Germinal center (tissue), 1 donor: ENCODE measurements around the gene NDUFS6.

ENCODE experiments used
- DNase-seq: peaks from one replicate; pipeline ENCODE4 v3.0.0; 2012; ENCODE audit warnings: mixed read lengths, low spot score

The NDUFS6 gene

DNA sequence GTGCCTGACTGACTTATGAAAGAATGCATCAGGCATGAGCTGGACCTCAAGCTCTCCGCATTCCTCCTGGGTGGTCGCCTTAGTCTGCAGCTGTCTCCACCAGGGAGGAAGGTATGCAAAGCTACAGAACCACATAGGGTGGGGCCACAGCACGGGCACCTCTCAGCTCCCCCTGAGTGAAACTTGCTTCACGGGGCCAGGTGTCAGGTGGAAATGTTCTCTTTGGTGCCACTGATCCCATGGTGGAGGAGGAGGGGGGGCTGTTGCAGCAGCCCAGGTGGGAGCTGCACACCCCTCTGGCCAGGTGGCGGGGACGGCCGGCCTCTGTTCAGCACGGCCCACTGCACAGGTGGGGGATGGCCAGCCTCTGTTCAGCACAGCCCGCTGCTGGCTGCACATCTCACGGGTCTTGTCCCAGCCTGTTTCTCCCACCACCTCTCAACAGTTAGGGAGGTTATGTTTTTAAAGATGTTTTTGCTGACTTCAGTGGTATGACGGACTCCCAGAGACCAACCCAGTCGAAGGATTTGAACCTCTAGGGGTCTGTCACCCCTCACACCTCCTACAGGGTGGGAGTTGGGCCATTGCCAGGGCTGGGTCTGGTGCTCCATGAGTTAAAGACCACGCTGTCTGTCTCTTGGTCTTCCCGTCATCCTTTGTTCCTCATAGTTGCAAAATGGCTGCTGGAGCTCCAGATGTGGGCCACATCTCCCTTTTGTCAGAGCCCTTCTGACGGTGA is 35.9 kb upstream of the NDUFS6 start:
- peak; percentile 65 for DNase-seq

DNA sequence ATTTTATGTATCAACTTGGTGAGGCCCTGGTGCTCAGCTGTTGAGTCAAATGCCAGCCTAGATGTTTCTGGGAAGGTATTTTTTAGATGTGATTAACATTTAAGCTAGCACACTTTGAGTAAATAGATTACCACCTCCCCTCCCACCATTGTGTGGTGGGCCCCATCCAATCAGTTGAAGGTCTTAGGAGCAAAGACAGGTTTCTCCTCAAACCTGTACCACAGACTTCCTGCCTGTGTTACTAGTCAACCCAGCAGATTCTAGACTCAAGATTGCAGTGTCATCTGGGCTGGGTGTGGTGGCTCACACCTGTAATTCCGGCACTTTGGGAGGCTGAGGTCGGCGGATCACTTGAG is 35.3 kb upstream of the NDUFS6 start:
- DNase-seq, result no peak

DNA sequence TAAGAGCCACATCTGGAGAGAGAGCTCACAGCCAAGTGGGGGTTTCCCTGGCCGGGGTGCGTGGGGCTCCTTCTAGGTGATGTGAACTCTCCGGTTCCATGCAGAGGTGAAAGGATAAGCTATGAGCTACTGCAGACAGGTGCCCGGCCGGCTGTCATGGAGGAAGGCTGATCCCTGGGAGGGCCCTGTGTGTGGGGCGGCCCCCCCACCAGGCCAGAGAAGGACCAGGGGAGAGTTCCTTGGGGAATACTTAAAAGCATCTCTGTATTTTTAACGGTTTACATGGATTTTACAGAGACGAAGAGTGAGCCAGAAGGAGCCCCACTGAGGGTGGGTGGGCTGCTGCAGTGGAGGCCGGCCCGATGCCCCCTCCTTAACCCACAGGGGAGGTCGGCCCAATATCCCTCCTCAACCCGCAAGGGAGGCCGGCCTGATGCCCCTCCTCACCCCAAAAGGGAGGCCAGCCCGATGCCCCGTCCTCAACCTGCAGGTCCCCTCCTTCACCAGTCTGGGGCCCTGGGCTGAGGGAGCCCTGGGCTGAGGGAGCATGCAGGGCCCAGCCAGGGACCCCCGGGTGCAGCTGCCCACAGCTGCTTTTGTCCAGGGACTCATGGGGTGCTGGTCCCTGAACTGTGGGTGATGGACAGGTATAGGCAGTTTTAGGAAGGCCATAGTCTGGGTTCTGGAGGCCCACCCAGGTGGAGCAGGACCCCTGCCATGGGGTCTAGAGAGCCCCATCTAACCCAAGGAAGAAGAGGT is 33.5 kb upstream of the NDUFS6 start:
- DNase-seq, result no peak

DNA sequence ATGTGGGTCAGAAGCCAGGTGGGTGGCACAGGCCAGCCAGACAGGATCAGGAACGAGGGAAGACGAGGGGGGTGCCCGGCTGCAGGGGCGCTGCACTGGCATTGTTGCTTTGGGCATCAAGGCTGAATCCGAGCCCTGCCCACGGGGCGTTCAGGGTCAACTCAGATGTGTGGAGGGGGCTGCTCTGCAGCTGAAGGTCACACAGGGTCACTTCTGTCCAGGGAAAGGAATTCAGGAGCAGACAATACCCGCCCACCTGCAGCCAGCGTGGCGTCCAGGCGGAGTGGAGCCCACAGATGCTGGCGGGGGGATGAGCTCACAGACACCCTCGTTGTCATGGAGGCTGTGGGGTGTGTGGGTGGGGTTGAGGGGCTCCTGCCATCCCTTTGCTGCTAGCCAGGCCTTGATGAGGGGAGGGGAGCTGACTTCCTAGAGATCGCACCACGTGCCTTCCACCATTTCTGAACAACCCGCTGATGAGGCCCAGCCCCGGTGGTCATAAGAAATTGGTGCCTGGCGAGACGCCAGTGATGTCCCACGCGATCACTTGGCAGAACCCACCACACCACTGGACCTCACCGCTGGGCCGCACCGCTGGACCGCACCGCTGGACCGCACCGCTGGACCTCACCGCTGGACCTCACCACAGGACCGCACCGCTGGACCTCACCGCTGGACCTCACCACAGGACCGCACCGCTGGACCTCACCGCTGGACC is 32.8 kb upstream of the NDUFS6 start:
- DNase-seq, result no peak

DNA sequence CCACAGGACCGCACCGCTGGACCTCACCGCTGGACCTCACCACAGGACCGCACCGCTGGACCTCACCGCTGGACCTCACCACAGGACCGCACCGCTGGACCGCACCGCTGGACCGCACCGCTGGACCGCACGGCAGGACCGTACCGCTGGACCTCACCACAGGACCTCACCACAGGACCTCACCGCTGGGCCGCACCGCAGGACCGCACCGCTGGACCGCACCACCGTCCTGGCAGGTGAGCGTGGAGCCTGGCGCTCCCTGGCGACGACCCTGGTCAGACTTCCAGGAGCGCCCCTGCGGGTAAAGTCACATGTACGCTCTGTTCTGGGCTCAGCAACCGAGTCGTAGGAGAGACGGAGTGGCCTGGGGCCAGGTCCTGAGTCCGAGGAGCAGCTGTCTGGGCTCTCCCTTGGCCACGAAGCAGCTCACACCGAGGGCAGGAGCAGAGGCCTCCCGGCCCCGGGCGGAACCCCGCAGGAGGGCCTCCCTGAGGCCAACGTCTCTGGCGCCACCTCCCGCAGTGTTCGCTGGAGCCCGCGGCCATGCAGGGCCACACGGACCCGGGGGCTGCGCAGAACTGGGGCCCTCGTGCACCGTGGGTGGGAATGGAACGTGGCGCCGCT is 32.1 kb upstream of the NDUFS6 start:
- no peak for DNase-seq

DNA sequence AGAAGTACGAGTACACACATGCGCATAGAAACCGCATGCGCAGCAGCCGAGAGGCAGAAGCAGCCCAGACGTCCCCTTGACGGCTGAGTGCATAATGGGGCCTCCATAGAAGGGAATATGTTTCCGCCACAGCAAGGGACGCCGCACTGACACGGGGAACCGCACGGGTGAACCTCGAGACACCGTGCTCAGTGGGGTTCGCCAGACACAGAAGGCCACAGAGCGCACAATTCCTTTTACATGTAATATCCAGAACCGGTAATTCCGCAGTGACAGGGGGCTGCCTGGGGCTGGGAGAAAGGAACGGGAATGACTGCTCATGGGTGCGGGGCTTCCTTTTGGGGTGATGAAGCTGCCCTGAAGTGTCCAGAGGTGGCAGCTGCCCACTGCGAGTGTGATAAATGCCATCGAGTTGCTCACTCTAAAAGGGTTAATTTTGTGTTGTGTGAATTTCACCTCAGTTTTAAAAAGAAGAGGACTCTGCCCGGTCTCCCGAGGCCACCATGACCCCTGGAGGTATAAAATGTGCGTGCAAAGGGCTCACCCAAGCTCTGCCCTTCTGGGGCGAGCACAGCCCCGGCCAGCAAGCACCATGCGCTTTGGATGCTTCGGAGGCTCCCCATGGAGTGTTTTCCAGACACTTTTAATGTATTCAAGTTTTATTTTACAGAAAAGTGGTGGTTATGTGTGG is 31.3 kb upstream of the NDUFS6 start:
- DNase-seq, result no peak

DNA sequence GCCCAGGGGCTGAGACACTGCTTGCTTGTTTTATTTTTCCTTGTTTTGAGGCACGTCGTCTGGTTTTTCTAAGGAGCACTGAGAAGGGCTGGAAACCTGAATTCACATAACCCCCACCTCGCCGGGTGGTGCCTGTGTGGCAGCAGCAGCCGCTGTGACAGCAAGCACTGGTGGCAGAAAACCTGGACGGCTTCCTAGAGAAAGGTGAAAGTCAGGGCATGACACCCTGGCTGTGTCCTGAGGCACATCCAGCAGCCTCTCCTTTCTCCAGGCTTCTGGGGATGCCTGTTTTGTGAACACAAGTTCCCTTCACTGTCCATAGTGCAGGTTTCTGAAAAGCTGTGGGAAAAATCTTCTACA is 30.8 kb upstream of the NDUFS6 start:
- no peak for DNase-seq

DNA sequence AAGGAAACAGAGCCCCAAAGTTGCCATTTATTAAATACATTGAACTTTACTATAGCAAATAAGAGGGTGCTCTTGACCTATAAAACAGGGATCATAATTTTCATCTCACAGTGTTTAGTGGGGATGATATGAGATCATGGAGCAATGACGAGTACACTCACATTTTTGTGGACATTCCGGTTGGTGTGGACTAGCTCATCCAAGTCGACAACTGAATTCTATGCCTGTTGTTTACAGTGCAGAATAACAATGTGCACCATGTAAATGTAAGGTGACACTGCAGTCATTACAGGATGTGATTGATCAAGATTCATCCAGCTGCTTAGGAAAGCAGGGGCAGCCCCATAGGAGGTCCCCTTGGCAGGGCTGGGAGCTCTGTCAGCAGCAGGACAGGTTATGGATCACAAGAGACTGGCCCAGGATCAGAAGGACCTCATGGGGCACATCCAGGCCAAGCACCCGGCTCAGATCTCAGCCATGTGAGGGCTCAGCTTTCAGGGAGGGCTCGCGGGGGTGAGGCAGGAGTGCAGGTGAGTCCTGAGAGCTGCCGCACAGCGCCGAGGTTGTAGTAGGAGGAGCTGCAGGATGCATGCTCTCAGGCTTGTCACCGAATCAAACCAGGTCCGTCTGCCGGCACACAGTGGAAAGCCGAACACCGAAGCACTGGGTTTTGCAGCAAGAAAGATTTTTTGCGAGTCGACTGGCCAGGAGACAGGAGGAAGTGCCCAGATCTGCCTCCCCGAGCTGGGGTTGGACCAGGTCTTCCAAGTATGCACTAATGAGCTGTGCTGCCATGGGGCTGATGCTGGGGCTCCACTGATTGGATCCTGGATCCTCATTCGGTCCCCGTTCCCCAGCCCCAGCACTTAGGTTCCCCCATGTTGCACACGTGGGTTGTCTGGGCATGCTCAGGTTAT is 29.8 kb upstream of the NDUFS6 start:
- DNase-seq, result no peak

DNA sequence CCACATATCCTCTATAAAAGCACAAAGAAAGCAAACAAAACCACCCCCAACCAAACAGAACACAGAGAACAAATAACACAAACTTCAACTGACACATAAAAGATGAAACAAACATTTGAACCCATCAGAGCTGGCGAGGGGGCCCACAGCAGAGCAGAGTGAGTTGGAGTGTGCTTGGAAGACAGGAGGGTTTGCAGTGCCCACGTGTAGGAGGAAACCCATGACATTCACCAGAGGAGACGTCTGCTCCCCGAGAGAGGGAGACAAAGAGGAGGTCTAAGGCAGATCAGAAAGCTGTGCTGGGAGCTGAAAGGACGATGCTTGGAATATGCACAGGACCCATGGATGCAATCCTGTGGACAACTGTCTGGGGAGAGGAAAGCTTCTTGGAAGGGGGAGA is 28.6 kb upstream of the NDUFS6 start:
- no peak for DNase-seq

DNA sequence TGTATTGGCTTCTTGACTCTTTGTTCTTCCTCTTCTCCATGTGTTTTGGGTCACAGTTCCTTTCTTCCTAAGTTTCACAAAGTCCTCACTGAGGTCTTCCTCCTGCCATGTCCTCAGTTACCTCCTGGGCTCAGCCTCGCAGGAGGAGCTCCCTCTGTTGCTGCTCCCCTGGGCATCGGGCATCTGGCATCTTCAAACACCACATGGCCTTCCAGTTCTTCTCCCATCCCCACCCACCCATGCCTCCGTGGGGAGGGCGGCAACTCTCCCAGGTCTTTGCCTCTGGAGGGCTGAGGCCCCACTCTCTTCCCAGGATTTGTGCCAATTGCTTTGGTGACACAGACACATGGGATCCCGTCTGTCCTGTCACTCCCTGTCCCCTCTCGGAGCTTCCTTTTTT is 24.4 kb upstream of the NDUFS6 start:
- DNase-seq, result no peak

DNA sequence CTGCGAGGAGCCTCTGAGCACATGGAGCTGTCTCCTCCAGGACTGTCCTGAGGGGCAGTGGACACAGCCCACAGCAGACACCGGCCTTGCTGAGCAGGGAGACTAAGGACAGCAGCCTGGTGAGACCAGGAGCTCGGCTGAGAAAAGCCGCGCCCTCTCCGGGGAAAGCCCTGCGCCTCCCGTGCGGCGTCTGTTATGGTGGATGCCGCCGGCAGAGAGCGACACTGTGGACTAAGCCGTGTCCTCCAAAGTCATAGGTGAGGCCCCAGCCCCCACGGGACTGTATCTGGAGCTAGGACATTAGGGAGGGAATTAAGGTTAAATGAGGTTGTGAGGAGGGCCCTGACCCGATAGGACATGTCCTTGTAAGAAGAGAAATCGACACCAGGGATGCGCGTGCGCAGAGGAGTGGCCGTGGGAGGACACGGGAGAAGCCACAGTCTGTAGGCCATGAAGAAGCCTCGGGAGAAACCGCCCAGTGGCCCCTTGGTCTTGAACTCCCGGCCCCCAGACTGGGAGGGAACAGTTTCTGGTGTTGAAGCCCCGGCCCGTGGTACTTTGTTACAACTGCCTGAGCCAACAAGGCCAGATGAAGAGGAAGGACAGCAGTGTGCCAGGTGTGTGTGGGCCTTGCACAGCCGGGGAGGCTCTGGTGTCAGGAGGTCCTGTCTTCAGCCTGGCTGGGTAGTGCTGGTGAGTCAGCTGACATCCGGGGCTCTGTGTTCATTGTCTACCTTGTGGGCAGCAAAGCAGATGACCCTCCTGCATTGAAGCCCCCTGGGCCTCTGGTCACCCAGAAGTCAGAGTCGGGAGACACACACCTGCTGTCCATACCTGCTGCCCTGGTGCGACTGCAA is 23.7 kb upstream of the NDUFS6 start:
- DNase-seq, result no peak

DNA sequence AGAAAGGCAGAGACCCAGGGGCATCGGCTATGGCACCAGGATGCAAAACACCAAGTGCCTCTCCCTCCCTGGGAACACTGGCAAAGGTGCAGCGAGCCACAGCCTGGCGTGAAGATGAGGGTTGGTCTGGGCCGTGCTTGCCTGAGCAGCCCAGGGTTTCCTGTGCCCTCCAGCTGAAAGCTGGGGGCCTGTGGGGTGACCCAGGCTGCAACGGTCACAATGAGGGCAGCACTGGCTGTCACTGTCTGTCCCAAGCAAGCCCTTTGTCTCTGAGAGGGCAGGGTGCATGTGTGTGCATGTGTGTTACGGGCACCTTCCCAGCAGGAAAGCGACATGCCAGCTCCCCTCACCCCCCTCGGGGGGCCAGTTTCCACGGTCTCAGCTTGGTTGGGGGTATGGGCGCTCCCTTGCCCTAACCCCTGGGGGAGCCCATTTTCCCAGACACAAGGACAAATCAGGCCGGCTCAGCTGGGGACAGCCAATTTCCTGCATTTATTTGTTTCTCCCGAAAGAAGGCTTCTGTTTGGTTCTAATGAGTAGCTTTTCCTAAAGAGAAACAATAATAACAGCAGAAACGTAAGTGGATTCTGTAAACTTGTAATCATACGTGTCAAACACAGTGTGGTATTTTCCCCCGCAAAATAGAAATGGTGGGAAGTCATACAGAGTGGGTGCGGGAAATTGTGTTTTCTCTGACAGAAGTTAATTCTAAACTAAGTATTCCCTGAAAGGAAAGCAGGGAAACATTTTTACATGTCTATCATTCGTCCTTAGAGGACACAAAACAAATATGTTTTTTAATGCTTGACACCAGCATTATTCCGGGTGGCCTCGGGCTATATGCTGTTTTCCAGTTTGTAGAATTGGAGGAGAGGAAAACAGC is 22.8 kb upstream of the NDUFS6 start:
- DNase-seq, result no peak

DNA sequence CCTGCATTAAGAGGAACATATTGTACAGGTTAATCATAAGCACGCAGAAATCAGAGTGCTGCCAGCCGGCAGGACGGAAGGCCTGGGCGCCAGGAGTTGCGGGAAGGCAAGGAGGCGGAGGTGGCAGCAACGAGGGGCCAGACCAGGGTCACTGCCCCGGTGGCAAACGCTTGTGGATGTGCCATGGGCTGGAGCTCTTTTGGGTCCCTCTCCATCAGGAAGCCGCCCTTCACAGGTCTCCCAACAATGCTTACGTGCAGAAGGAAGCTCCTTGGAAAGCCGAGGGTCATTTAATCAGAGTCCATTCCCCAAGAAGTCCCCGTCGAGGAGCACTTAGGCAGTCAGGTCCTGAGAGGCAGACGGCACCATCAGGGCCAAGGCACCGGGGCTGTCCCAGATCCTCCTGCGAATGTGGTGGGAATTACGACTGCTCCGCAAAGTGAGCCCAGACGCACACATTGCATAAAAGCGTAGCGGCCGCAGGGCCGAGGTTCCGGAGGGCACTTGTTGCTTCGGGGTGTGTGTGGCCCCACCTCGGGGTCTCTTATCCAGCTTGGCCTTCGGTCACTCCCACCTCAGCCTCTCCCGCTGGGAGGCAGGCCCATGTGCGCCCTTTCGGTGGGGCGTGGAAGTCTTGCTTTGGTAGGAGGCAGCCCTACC is 22.1 kb upstream of the NDUFS6 start:
- DNase-seq, result no peak

DNA sequence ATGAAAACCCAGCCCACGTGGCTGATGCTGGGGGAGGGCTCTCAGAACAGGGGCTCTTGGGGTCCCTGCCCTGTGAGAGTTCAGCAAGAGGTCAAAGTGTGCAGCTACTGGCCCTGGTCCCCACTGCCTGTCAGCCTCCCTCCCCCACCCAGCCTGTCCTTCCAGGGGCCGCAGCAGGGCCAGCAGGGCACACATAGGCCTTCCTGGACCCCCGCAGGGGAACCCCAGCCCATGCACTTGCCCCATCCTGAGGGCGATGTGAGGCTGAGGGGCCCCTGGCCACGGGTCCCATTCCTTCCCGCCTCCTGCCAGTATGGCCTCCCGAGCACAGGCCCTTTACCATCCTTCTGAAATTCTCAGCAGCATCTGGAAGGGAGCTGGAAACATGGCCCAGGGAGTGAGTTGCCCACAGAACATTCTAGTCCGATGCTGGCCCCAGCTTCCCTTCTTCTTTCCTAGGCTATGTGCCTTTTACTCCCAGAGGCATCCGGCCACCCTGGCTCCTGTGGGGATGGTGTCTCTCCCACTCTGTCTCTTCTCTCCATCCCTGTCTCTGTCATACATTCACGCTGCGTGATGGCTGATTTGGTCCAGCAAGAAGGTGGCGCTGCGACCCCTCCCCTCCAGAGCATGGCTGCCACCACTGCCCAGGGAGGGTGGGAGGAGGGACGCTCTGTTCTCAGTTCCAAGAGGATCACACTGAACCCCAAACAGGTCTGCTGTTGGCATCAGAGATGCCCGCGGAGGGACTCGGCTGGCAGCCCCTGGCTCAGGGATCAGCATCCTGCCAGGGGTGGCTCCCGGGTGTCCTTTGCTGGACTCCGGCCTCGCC is 21.2 kb upstream of the NDUFS6 start:
- no peak for DNase-seq

DNA sequence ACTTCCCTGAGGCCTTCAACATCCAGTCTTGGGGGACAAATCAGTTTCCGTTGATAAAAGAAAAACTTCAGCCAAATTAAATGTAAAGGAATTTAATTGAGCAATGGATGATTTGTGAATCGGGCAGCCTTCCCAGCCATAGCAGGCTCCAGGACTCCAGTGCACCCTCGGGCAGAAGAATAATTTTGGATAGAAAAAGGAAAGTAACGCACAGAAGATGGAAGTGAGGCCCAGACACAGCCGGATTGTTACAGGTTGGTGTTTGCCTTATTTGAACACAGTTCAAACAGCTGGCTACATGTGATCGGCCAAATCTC is 20.6 kb upstream of the NDUFS6 start:
- DNase-seq, result no peak

DNA sequence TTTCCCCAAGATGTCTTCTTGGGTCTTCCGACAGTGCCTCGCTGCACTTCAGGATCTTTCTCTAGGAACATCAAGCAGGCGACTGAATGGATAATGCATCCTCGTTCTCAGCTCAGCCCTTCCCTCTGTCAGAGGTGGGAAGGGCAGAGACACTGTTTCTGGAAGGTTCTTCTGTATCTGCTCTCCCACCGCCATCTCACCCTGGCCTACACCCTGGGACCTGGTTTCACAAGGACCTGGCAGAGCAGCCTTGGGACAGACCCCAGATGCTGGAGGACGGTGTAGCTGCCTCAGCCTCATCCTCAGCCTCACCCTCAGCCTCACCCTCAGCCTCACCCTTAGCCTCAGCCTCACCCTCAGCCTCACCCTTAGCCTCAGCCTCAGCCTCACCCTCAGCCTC is 20.1 kb upstream of the NDUFS6 start:
- no peak for DNase-seq

DNA sequence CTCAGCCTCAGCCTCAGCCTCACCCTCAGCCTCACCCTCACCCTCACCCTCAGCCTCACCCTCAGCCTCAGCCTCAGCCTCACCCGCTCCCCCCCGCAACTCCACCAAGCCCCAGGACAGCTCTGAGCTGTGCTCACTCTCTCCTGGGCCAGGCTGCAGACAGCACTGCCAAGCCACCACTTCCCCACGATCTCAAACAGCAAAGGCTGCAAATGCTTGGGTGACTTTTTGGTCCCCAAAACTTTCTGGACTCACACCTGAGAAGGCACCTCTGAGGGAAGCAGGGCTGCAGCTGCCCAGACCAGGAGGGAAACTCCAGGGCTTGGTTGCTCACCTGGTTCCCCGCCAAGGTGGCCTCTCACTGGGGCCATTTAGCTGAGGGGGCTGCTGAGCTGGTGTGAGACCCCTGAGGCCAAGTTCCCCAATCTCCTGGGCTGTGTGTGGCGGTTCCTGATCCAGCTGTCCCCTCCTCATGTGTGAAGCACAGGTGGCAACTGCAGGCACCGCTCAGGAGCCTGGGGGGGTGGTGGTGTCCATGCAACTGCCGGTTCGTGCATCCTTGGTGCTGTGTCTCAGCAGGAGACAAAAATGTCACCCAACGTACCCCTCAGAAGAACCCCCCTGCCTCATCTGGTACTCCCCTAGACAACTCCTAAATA is 19.4 kb upstream of the NDUFS6 start:
- DNase-seq, result no peak
